Measurements from ENCODE around the gene FUNDC2.

DNA sequence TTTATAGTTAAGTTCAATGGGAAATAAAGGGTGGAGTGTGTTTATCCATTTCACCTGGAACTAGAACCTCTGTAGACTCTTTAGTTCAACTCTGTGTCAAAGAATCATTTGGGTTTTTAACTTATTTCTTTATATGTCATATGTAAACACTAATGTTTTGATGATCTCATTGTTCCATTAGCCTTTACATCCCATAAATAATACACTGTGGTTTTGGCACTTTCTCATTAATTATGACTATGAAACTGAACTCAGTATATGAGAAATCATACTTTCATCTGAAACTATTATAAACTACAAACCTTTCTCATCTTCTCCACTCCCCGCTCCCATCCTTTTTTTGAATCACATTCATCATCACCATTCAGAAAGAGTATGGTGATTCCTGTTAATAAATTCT is 35.2 kb upstream of the FUNDC2 start:
- TF ChIP-seq, protein P1, sequence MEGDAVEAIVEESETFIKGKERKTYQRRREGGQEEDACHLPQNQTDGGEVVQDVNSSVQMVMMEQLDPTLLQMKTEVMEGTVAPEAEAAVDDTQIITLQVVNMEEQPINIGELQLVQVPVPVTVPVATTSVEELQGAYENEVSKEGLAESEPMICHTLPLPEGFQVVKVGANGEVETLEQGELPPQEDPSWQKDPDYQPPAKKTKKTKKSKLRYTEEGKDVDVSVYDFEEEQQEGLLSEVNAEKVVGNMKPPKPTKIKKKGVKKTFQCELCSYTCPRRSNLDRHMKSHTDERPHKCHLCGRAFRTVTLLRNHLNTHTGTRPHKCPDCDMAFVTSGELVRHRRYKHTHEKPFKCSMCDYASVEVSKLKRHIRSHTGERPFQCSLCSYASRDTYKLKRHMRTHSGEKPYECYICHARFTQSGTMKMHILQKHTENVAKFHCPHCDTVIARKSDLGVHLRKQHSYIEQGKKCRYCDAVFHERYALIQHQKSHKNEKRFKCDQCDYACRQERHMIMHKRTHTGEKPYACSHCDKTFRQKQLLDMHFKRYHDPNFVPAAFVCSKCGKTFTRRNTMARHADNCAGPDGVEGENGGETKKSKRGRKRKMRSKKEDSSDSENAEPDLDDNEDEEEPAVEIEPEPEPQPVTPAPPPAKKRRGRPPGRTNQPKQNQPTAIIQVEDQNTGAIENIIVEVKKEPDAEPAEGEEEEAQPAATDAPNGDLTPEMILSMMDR (IDR thresholded peaks at IDR 0.05), result no peak
- TF ChIP-seq POLR2A (IDR thresholded peaks at IDR 0.05), result no peak
- TF ChIP-seq EP300 (IDR thresholded peaks at IDR 0.05), result no peak

Data from ovary (tissue), 3 donors.